Hypothalamus (tissue), 51 donors: ENCODE data around the gene ACOX3.

Source experiments
- DNase-seq, 51 donors: peaks; one replicate each; lab custom pipeline; 2025; lab: John Stamatoyannopoulos, UW

Gene ACOX3

DNA sequence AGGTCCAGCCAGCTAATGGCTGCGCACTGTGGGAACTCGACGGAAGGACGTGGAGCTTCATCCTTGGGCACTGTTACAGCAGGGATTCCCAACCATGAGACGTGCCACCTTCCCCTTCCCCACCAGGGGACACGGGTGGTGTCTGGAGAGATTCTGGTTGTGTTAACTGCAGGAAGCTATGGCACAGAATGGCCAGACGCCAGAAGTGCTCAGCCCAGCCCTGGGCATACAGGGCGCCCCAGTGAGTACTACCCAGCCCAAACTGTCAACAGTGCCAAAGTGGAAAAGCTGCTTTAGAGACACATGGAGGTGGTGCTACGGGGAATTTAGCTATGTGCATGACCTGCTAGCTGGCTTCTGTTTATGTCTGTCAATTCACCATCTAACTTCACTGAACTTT lies 32.8 kb downstream of the ACOX3 start:
- no peak for DNase-seq

DNA sequence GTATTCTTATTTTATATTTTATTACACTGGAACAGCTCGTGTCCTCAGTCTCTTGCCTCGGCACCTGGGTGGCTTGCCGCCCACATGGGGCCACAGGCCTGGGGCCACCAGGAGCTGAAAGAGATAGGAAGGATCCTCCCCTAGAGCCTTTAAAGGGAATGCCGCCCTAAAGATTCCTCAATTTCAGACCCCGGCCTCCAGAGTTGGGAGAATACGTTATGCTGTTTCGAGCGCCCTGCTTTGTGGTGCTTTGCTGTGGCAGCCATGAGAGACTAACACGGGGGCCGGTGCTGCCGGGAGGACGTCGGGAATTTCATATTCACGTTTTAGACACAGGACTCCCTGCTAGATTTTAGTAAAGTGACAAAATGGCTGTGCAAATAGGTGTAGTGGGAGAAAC lies 33.2 kb downstream of the ACOX3 start:
- DNase-seq: no peak

DNA sequence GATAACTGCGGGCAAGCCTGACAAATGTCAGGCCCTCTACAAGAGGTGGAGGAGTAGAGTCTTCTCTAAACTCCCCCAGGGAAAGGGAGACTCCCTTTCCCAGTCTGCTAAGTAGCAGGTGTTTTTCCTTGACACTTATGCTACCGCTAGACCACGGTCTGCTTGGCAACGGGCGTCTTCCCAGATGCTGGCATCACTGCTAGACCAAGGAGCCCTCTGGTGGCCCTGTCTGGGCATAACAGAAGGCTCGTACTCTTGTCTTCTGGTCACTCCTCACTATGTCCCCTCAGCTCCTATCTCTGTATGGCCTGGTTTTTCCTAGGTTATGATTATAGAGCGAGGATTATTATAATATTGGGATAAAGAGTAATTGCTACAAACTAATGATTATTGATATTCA lies 33.6 kb downstream of the ACOX3 start:
- DNase-seq: peak in 22 of 51 donors; percentile 7 to 83 (median 46)

GRCh38 chr4:8405516-8405875 lies 35.0 kb downstream of the ACOX3 start:
- DNase-seq: no peak

DNA sequence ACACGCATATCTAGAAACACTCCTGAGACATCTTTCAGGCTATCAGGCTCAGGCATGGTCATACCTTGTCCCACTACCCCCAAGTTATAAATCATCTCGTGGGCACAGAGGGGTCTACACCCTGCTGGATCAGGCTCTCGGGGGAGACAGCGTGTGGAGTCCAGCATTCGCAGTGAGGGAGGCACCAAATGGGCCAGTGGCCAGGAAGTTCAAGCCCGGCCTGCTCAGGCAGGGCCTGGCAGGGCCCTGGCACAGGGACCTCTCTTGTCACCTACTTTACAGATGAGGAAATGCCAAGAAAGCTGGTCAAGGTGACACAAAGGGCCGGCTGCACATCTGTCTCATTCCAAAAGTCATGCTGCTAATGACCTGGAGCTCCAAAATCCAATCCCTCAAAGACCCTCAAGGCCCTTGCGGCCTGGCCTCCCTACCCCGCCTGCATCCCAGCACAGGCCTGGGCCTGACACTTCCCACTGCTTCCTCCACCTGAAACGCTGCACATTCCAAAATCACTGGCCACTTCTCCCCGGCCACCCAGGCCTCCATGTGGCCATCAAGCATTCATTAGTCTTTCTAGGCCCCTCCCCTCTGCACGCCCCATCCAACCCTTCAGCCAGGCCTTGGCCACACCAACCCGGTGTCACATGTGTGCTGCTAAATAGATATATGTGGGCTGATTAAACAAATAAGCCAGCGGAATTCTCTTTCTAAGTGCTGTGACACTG lies 35.6 kb downstream of the ACOX3 start:
- DNase-seq: no peak

DNA sequence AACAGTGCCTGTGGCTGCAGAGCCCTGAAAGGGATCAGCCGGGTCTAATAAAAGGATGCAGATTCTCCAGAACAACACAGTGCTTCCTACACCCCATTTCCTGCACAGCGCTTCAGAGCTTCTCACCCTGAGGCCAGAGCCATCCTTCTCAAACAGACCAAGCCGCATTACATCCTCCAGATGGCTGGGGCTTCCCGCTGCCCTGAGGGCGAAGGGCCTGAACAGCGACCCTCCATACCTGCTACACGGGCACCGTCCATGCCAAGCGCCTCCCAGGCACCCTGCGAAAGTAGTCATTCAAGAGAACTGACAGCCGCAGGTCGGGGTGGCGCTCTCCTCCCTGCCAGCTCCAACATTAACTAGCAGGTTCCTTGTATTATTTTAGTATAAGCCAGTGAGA lies 36.5 kb downstream of the ACOX3 start:
- DNase-seq: no peak

DNA sequence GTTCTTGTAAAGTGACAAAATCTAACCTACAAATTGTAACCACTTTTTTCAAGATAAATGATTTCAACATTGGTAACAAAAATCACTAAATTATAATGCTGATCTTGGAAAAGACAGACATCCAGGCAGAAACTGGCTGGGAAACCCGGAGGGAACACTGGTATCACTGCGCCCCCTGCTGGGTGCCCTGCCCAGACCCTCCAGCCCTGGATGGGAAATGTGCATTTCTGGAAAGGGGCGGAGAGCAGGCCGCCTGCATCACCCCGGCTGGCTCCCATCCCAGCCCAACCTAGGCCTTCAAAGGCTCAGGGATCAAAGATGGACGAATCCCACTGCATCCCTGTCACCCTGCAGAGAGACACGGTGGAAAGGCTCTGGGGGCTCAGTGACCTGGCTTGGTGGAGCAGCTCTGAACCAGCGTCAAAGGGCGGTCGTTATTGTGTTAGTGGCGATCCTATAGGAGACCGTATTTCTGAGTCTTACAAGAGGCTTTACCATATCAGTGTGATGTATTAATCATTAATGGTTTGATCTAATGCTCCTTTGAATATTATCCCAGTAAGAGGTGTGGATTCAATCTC lies 37.3 kb downstream of the ACOX3 start:
- peak in 49 of 51 donors; percentile 3 to 86 (median 62) for DNase-seq

- DNase-seq: peak in 1 of 51 donors; percentile 13
Observed at GRCh38 chr4:8402640-8403039, 37.9 kb downstream of the ACOX3 start.

DNA sequence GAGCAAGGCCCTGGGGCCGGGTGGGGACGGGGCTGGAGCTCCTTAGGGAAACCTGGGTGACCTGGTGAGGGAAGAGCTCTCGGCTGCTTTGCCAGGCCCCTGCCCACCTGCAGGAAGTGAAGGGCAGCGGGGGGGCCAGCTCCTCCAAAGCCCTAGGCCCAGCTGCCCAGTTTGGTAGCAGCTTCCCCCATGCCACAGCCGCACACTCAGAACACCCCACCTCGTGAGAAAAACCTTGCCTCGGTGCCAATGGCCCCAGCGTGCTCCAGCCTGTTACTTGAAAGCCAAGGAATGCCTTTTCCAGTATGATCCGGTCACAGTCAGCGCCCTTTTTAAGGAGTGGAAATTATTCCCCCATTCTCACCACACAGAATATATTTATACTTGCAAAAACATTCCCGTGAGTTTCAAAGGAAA lies 38.3 kb downstream of the ACOX3 start:
- no peak for DNase-seq

DNA sequence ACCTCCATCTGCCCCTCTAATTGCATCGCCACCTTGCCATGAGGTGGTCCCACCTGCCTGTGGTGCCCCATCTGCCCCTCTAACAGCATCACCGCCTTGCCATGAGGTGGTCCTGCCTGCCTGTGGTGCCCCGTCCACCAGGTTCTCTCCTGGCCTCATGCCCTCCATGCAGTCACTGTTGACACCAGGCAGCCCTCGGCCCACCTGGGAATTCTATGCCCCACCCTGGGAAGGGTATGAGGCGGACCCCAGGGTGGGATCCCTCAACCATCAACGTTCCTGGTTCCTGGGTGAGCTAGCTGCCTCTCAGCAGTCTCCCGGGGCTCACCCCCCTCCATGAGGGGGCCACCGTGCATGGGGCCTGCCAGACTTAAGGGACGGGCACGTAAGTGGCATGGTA lies 38.9 kb downstream of the ACOX3 start:
- no peak for DNase-seq

DNA sequence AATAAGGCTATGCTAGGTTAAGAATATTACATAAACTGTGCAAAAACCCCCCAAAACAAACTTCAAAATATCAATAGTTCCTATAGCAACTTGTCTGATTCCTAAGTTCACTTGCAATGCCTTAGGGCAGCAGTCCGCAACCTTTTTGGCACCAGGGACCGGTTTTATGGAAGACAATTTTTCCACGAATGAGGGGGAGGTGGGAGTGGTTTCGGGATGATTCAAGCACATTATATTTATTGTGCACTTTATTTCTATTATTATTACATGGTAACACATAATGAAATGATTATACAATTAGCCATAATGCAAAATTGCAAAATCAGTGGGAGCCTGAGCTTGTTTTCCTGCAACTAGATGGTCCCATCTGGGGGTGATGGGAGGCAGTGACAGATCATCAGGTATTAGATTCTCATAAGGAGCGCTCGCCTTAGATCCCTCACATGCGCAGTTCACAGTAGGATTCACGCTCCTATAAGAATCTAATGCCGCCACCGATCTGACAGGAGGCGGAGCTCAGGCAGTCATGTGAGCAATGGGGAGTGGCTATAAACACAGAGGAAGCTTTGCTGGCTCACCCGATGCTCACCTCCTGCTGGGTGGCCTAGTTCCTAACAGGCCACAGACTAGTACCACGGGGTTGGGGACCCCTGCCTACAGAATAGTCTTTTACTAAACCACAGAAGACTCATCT lies 39.7 kb downstream of the ACOX3 start:
- DNase-seq: no peak

GRCh38 chr4:8399298-8399697 lies 41.2 kb downstream of the ACOX3 start:
- no peak for DNase-seq

GRCh38 chr4:8398347-8398746 lies 42.2 kb downstream of the ACOX3 start:
- no peak for DNase-seq

- DNase-seq: no peak
Observed at GRCh38 chr4:8396762-8397406, 43.6 kb downstream of the ACOX3 start.

DNA sequence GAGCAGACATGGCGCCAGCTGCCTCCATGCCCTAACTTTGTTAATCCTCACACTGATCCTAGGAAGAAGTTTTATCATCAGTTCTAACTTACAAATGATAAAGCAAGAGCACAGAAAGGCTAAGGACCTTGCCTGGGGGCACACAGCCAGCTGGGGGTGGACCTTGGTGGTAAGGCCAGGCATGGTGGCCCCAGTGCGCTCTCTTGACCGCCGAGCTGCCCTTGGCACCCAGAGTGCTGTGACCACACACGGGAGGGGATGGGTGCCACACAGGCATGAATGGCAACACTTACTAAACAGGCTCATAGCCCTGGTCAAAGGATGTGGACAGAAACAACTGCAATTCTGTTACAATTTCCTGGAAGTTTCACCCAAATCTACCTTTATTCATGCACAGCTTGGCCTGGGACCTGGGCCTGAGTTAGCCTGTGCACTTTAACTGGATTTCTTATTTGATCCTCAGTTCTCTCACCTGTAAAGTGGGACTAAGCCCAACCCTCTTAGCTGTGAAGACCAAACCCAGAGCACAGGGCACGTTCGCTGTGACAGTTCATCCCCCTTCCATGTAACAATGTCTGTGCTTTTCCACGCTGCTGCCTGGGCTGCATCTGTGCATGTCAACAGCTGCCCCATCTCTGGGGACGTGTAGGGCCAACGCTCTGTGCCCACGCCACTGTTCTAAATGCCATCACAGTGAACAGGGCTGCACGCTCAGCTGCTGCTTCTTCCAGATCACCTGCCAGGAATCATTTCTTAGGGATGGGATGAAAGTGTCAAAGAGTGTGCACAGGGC lies 44.8 kb downstream of the ACOX3 start:
- peak in 1 of 51 donors; percentile 13 for DNase-seq

- peak in 27 of 51 donors; percentile 16 to 85 (median 47) for DNase-seq
Observed at GRCh38 chr4:8394806-8395205, 45.7 kb downstream of the ACOX3 start.

DNA sequence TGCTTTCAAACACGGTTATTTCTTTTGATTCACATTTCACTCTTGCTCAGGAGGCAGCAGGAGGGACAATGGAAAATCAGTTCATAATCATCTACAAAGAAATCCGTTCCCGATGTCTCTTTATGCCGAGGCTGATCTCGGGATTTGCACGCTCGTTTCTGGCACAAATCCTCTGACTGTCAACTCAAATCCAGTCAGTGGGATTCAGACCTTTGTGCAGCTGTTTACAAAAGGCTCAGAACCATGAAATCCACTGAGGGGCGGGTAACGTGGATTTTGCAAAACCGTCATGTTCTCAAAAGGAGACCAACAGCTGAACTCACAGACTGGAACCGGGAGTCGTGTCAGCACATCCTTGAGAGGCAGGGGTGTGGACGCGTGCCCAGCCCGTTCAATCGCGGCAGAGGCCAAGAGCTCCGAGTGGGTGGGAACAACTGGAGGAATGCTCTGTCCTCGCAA lies 46.4 kb downstream of the ACOX3 start:
- DNase-seq: peak in 42 of 51 donors; percentile 10 to 87 (median 47)

DNA sequence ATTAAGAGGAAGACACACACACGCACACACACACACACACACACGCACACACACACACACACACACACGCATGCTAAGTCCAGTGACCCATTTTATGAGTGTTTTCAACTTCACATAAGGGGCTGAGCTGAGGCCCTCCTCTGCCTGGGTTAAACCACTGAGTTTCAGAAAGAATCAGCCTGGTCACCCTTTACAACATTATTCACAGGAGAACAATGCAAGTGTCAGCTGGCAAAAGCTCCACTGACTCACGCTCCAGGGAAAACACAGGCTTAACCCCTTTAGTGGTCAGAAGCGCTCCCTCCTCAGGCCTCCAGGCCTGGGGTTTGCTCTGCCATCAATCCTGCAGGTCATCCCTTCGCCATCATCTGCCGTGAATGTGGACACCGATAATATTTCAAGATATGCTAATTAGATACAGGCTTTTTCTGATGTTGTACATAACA lies 46.9 kb downstream of the ACOX3 start:
- DNase-seq: peak in 38 of 51 donors; percentile 13 to 87 (median 50)

- peak in 2 of 51 donors; percentile 20 to 27 for DNase-seq
Observed at GRCh38 chr4:8392591-8393190, 47.8 kb downstream of the ACOX3 start.

- peak in 23 of 51 donors; percentile 6 to 63 (median 26) for DNase-seq
Observed at GRCh38 chr4:8391972-8392371, 48.6 kb downstream of the ACOX3 start.
